Liver (tissue), 3 donors: ENCODE results near the gene STOX2.

ENCODE experiments used
- CTCF ChIP-seq: fragments of 150-350 bp; IDR thresholded peaks from 2 replicates; pipeline ENCODE4 v1.5.1; 2017; ENCODE audit warnings: improper control_type of control experiment, low read depth, low read length; ENCODE audit not compliant: missing input control
- EGR1 ChIP-seq, 2 donors: IDR thresholded peaks; 2 replicates each; pipeline ENCODE4 v1.6.1; 2016 to 2018; ENCODE audit warnings: antibody characterized with exemption in 2 of 2, low read depth in 2 of 2
- GABPA ChIP-seq, 2 donors: IDR thresholded peaks in 1 of 2; conservative IDR thresholded peaks in 1 of 2; 2 replicates each; pipeline ENCODE4 v1.6.1; 2016; ENCODE audit warnings: antibody characterized with exemption in 2 of 2, mild to moderate bottlenecking in 1 of 2, moderate library complexity in 1 of 2
- HNF4A ChIP-seq, 2 donors: conservative IDR thresholded peaks; 2 replicates each; pipeline ENCODE4 v1.6.1; 2016; ENCODE audit warnings: antibody characterized with exemption in 2 of 2, mild to moderate bottlenecking in 2 of 2
- JUND ChIP-seq, 2 donors: IDR thresholded peaks; 2 replicates each; pipeline ENCODE4 v1.6.1; 2016; ENCODE audit warnings: antibody characterized with exemption in 2 of 2
- RAD21 ChIP-seq, 2 donors: IDR thresholded peaks; 2 replicates each; pipeline ENCODE4 v1.6.1; 2016; ENCODE audit warnings: antibody characterized with exemption in 2 of 2, mild to moderate bottlenecking in 2 of 2
- REST ChIP-seq: IDR thresholded peaks from 2 replicates; pipeline ENCODE4 v1.6.1; 2016; ENCODE audit warnings: antibody characterized with exemption, mild to moderate bottlenecking
- RXRA ChIP-seq, 2 donors: IDR thresholded peaks; 2 replicates each; pipeline ENCODE4 v1.6.1; 2017 to 2018; ENCODE audit warnings: antibody characterized with exemption in 2 of 2, mild to moderate bottlenecking in 1 of 2
- TAF1 ChIP-seq: conservative IDR thresholded peaks from 2 replicates; pipeline ENCODE4 v1.6.1; 2016; ENCODE audit warnings: antibody characterized with exemption, mild to moderate bottlenecking
- YY1 ChIP-seq: IDR thresholded peaks from 2 replicates; pipeline ENCODE4 v1.6.1; 2016; ENCODE audit warnings: antibody characterized with exemption, mild to moderate bottlenecking
- ZBTB33 ChIP-seq: IDR thresholded peaks from 2 replicates; pipeline ENCODE4 v1.6.1; 2016; ENCODE audit warnings: antibody characterized with exemption
- TF ChIP-seq, protein P1 (sequence below): IDR thresholded peaks from 2 replicates; pipeline ENCODE4 v1.6.1; 2016; ENCODE audit warnings: antibody characterized with exemption
- donor health status: healthy.
- donor health status: healthy.

- no peak for TF ChIP-seq RAD21 (IDR thresholded peaks at IDR 0.05)
- no peak for TF ChIP-seq CTCF
- TF ChIP-seq, protein P1, sequence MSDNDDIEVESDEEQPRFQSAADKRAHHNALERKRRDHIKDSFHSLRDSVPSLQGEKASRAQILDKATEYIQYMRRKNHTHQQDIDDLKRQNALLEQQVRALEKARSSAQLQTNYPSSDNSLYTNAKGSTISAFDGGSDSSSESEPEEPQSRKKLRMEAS: no peak
- no peak for TF ChIP-seq TAF1
- TF ChIP-seq JUND (IDR thresholded peaks at IDR 0.05): no peak
- no peak for TF ChIP-seq YY1
- no peak for TF ChIP-seq REST
- no peak for TF ChIP-seq GABPA (IDR thresholded peaks at IDR 0.05 in 1 of 2, conservative IDR thresholded peaks at IDR 0.05 in 1 of 2)
- no peak for TF ChIP-seq EGR1 (IDR thresholded peaks at IDR 0.05; ENCODE audit: low read depth in 2 of 2)
- no peak for TF ChIP-seq RXRA (IDR thresholded peaks at IDR 0.05)
- TF ChIP-seq ZBTB33: no peak
- no peak for TF ChIP-seq HNF4A (conservative IDR thresholded peaks at IDR 0.05)
Measured at GRCh38 chr4:183989461-183989860, 84.4 kb downstream of the STOX2 start.
